Activated CD4-positive, CD25-positive, alpha-beta regulatory T cell treated with anti-CD3 and anti-CD28 coated beads, Interleukin-2, amount 50 U/mL, for 72 hours (primary cell): ENCODE data around the gene TPM4.
"Not testable (repeated sequence)": the region's sequence is repeated elsewhere in the genome, so short reads cannot be mapped to it uniquely, and the experiment has no call there.

Experiments
- DNase-seq: peaks from one replicate; pipeline ENCODE4 v3.0.0; 2021

Gene TPM4

GRCh38 chr19:16099314-16099965 is 23.1 kb downstream of the TPM4 start:
- not testable (repeated sequence) for DNase-seq

DNA sequence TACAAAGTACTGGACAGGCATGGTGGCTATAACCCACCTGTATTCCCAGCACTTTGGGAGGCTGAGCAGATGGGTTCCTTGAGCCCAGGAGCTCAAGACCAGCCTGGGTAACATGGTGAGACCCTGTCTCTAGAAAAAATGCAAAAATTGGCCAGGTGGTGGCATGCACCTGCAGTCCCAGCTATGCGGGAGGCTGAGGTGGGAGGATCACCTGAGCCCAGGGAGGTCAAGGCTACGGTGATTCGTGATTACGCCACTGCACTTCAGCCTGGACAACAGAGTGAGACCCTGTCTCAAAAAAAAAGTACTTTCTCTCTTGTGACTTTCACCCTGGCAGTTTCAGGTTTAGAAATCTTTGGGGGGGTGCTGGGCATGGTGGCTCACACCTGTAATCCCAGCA is 24.2 kb downstream of the TPM4 start:
- no peak for DNase-seq

GRCh38 chr19:16104722-16105121 is 28.4 kb downstream of the TPM4 start:
- DNase-seq: no peak

DNA sequence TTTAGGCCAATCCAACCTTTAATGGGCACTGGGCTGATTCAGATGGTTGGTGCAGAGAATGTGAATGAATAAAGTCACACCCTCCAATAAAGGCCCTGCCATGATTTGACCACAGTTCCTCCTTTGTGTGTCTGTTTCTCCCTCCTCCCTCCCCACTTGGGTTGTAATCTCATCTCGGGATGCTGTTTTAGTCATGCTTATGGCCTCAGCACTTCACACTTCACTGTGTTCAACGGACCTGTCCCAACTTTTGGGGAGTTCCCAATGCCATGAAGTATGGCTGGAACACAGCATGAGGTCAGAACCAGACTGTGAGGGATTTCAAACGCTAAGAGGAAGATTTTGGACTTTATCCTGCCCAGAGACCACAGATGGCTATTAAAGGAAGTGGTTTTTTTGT is 29.8 kb downstream of the TPM4 start:
- DNase-seq: no peak

- peak; percentile 100 for DNase-seq
These were observed 35.0 kb downstream of the TPM4 start, which contains the start of gene RAB8A for GRCh38 chr19:16111160-16111908. TSS of gene RAB8A (plus strand) at chr19:16111889. CDS start at chr19:16111902, 13 bp downstream.

DNA sequence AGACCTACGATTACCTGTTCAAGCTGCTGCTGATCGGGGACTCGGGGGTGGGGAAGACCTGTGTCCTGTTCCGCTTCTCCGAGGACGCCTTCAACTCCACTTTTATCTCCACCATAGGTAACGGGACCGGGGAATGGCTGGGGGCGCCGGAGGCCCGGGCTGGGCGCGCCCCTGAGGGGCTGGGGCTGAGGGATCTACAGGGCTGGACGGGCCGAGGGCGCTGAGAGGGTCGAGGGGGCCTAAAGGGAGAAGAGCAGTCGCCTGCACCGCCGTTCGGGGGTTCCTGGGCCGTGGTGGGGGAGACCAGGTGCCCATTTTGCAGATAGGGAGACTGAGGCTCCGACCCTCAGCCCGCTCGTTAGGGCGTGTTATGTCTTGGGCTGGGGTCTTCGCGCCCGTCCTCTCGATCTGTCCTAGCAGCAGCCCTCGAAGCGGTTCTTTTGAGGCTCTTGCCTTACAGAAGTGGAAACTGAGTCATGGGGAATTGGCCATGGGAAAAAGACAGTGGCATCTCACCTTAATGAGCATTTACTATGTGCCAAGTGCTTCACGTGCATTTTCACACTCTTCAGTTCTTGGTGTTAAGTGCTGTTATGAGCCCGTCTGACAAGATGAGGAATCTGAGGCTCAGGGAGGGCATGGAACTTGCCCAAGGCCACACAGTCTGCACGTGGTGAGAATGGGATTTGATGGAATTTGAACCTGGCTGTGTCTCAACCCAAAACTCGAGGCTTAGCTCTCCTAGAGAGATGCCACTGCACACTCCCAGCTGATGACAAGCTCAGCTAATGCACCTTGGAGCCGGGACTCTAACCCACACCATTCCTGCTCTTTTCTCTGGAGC is 35.8 kb downstream of the TPM4 start:
- no peak for DNase-seq

DNA sequence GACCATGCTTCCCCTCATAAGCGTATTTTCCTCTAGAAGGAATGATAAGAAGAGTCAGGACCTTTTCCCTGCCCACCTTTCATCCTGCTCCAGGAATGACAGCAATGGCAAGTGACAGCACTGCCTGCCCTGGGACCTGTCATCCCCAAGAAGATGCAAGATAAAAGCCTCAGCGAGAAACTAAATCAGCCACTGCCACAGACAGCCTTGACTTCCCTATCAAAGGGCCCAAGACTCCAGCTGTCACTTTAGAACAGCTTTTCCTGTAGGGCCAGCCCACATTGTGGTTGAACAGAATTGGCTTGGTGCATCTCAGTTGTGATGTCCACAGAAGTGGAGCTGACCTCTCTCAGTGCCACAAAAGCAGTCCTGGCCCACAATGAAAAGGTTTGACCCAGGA is 36.5 kb downstream of the TPM4 start:
- DNase-seq: no peak

DNA sequence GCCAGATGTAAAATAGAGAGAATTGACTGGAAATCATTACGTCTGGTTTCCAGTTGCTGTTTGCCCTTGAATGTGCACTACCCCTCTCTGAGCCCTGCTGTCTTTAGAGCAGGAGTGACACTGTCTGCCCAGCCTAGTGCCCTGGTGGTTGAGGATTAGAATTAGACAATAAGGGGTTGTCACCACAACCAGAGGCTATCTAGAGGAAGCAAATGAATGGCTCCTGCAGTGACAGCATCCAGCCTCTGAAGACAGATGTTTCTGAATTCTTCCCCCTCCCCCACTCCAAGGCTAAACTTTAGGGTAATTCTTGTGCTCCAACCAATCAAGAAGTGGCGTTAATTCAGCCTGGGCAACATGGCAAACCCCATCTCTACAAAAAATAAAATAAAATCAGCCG is 37.4 kb downstream of the TPM4 start:
- DNase-seq: no peak

- no peak for DNase-seq
These were observed 39.2 kb downstream of the TPM4 start for GRCh38 chr19:16115301-16116039.

GRCh38 chr19:16116067-16116466 is 39.8 kb downstream of the TPM4 start:
- no peak for DNase-seq

DNA sequence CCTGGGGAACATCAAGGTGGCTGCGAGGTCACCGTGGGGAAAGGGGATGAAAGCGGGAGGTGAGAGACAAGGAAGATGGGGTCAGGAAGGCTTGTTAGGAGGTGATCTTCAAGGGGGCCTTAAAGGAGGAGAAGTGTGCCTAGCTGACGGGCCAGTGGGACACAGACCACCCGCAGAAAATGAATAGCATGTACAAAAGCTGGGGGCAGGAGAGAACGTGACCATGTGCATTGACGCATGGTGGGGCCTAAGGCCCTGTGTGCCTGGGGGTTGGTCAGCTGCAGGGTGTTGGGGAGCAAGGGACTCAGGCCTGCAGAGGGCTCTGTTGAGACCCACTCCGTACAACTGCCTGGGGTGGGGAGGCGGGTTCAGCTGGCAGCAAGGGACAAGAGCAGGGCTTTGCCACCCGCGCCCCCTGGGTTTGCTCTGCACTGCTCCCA is 41.3 kb downstream of the TPM4 start:
- DNase-seq: no peak

DNA sequence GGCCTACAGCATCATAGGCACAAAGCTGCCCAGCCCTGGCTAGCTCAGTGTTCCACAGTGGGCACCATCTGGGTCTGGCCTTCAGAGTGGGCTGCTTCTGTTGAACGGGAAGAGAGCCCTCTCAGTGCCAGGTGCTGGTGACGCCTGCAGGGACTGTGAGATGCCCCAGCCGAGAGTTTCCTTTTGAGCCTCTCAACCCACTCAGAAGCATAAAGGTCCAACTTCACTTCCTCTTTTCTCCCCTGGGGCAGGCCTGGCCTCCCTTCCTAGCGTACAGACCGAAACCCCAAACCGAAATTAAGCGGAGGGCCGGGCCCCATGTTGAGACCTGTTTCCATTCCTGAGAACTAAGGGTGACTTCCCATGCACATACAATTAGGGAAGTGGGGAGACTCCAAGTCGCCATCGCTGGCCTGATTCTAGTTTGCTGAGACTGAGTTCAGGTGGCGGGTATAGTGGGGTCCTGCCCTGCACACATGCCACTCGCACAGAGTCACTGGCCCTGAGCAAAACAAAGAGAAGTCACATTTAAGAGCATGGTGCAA is 42.3 kb downstream of the TPM4 start:
- peak; percentile 43 for DNase-seq

DNA sequence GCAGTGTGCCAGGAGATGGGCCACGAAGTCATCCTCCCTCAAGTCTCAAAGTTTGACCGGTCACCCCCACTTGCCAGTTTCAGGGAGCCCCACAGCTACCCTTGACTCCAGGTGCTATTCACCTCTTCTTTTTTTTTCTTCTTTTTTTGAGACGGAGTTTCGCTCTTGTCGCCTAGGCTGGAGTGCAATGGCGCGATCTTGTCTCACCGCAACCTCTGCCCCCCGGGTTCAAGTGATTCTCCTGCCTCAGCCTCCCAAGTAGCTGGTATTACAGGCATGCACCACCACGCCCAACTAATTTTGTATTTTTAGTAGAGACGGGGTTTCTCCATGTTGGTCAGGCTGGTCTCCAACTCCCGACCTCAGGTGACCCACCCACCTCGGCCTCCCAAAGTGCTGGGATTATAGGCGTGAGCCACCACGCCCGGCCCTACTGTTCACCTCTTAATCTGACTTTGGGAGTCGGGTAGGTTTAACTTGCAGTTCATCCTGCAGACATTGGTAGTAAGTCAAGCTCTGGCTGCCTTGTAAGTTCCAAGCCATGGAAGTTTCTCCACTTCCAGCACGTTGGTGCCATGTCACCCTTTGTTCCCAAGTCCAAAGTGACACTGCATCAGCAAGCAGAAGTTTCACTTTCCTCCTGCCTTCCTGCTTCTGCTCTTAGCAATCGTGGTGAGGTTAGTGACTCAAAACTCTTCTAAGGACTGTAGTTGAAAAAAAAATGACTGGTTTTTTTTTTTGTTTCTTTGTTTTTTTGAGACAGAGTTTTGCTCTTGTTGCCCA is 43.0 kb downstream of the TPM4 start:
- DNase-seq: not testable (repeated sequence)

GRCh38 chr19:16121141-16121540 is 44.8 kb downstream of the TPM4 start:
- no peak for DNase-seq

- DNase-seq: no peak
These were observed 45.7 kb downstream of the TPM4 start for GRCh38 chr19:16121967-16122366.

DNA sequence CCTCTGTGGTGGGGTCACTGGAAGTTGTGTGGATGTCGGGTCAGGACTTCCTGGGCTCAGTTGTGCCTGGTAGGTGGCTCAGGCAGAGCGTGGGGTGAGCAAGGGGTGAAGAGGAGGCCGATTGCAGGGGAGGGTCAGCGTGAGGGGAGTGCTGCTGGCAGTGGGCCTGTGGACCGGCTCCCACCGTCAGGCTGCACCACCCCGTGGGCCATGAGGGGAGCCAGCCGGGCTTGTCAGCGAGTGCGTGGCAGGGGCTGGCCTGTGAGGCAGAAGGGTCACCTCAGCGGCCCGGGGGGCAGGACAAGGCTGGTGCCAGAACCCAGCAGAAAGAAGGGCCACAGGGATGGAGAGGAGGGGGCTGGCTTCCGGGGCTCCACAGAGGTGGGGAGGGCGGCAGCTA is 48.7 kb downstream of the TPM4 start:
- no peak for DNase-seq

DNA sequence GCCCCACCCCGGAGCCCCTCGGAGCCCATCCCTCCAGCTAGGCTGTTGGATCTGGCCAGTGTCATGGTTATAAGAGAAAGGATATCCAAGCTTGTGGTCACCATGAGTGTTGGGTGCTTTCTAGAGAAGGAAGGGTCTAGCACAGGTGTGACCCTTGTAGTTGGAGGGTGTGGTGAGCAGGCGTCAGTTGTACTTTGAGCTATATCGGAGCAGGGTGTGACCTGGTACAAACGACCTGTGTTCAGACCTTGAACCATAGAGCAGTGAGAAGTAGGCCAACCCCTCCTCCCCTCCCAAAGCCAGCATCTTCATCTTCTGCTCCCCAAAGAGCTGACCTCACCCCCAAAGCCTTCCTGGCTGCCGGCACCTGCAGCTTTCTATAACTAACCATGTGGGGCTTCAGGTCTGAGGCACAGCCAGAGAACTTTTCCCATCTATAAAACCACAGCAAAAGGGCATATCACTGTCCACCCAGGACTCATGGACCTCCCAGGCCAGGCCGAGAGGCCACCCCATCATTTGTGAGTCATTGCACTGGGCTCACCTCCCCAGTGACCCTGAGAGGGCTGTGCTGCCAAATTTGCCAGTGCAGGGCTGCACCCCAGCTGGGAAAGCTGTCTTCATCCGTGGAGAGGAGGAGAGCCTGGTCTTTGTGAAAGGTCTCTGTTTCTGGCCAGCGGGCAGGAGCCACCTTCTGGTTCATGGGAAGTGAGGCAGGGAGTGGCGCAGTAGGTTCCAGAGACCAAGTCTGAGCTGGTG is 49.6 kb downstream of the TPM4 start:
- no peak for DNase-seq

GRCh38 chr19:16127080-16127479 is 50.8 kb downstream of the TPM4 start:
- DNase-seq: no peak

DNA sequence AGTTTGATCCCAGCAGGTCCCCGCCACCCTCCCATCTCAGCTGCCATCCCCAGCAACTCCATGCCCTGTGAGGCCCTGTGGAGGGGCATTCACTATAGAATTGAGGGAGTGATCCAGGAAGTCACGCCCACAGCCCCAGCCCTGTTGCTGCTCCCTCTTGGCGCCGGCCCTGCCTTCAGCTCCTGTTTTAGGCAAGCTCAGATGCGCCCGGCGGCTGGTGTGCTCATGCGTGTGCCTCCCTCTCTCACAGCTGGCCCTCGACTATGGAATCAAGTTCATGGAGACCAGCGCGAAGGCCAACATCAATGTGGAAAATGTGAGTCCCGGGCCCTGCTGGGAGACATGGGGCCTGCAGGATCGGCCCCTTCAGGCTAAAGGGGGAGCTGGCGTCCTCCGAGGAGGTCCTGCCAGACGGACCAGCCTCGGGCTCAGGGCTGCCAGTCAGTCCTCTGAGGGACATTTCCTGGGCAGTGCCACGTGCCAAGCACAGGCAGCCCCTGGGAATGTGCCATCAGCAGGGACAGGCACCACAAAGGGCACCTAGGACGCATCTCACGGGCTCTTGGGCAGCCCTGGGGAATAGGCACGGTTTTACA is 51.6 kb downstream of the TPM4 start:
- DNase-seq: no peak

- no peak for DNase-seq
These were observed 55.4 kb downstream of the TPM4 start for GRCh38 chr19:16131648-16132047.

- no peak for DNase-seq
These were observed 57.5 kb downstream of the TPM4 start for GRCh38 chr19:16133818-16134217.
